Psoas muscle (tissue), 8 donors: Measurements from ENCODE around the gene SUSD6. TPM values are rescaled to one million over a fixed set of nuclear protein-coding genes. Genes with fewer than 3 reads are reported as not detected.
A peak's percentile ranks its signal among the peaks of the same experiment; 100 is the strongest.
"Not testable (repeated sequence)": the region's sequence is repeated elsewhere in the genome, so short reads cannot be mapped to it uniquely, and the experiment has no call there.

Experiments
- ATAC-seq, 4 donors: fragments of 200-7000 bp; cut with Tn5 transposase; one replicate each; pipeline ENCODE4 v1.9.1; 2020; ENCODE audit warnings: moderate library complexity in 3 of 4, mild to moderate bottlenecking in 2 of 4
- DNase-seq, 2 donors: peaks; one replicate each; pipeline ENCODE4 v3.0.0-alpha.2; 2020
- H3K27ac ChIP-seq: fragments of 200-600 bp; one replicate; pipeline ENCODE4 v1.8.0; 2022
- H3K27me3 ChIP-seq, 3 donors: fragments of 200-600 bp in 1 of 3; one replicate each; pipeline versions ENCODE4 v1.6.1 to v1.8.0; 2013 to 2022; ENCODE audit warnings: low read length in 2 of 3, mild to moderate bottlenecking in 2 of 3, moderate library complexity in 1 of 3; ENCODE audit not compliant: insufficient read depth in 3 of 3
- H3K36me3 ChIP-seq, 2 donors: fragments of 200-600 bp in 1 of 2; one replicate each; pipeline versions ENCODE4 v1.6.1 to v1.8.0; 2013 to 2022; ENCODE audit warnings: low read depth in 1 of 2, mild to moderate bottlenecking in 1 of 2, moderate library complexity in 1 of 2; ENCODE audit not compliant: insufficient read depth in 1 of 2
- H3K4me1 ChIP-seq: fragments of 200-600 bp; one replicate; pipeline ENCODE4 v1.8.0; 2022
- H3K4me3 ChIP-seq: fragments of 200-600 bp; one replicate; pipeline ENCODE4 v1.8.0; 2022; ENCODE audit warnings: mild to moderate bottlenecking
- H3K9me3 ChIP-seq: fragments of 200-600 bp; one replicate; pipeline ENCODE4 v1.8.0; 2022
- CTCF ChIP-seq: fragments of 200-600 bp; IDR thresholded peaks from one replicate; pipeline ENCODE4 v1.8.0; 2022; ENCODE audit warnings: antibody characterized with exemption
- WGBS, 3 donors: extraction: QIAGEN DNeasy Blood & Tissue Kit; methylation state at CpG; one replicate each; pipeline versions ENCODE4 v1.1.6 to v1.1.7; 2013; 5-methylcytosine and 5-hydroxymethylcytosine counted together
- intact Hi-C, 2 donors: fragments of 100-400 bp; cut with DNase I; formaldehyde crosslinking; loops; one replicate each; pipeline versions ENCODE4 v1.11.0 to v1.14.2; 2022
- polyA plus RNA-seq, 3 donors: library from polyadenylated mRNA; stranded (reverse); fragments of 200-250 nt; gene quantifications; one replicate each; pipeline ENCODE4 v1.2.3, GENCODE V29; 2013
- total RNA-seq, 4 donors: library from RNA; stranded (reverse); fragmentation: NEBNext Ultra II Directional in 2 of 4; extraction: Animal tissue kit (Norgen Biotek cat#: 25700) in 2 of 4; gene quantifications; one replicate each; pipeline versions ENCODE4 v1.2.1 to v1.2.4, GENCODE V29; 2021 to 2023
- donor health status: healthy with polysubstance abuse.
- donor health status: DM: no; HTN: no; CAD: no; lungs with moderate emphysema.
- donor health status: Bipolar disorder and iron deficiency.
- donor health status: healthy.
- donor health status: DM: yes; HTN: yes; CAD: no.
- donor health status: DM: no; HTN: no; CAD: no.
- donor health status: DM: no; HTN: no; CAD: no.
- donor health status: DM: yes; HTN: yes; CAD: no.

SUSD6 gene
- total and polyA plus RNA-seq, 7 donors, result 6.9 to 23.4 (median 14.9) TPM

GRCh38 chr14:69727860-69728259 is 116.5 kb downstream of the SUSD6 start:
- ATAC-seq (no peak), DNase-seq (no peak)
- no peak for TF ChIP-seq CTCF
- Histone ChIP-seq H3K4me3 (no peak overlapping the region), H3K27ac (peak overlapping the region; percentile 23), H3K27me3 (no peaks in the 10 kb centered on the region), H3K4me1 (peaks cover 10% of the 10 kb centered on the region), H3K9me3 (no peaks in the 10 kb centered on the region), H3K36me3 (no peaks in the 10 kb centered on the region)
- intact Hi-C loops, result loop anchor here (1.0 to 5.0 kb wide), 4 partner anchors 125 to 191 kb away; no protein-coding TSS in a partner anchor
- 74 to 79% (median 79%) methylated on average over 4 of the region's 4 CpGs for WGBS, 3 donors

- H3K27me3 ChIP-seq, H3K9me3 ChIP-seq, H3K27ac ChIP-seq, H3K36me3 ChIP-seq, ATAC-seq, DNase-seq, intact Hi-C loops, H3K4me3 ChIP-seq, H3K4me1 ChIP-seq: not testable (repeated sequence)
- WGBS, 3 donors, result 95 to 98% (median 97%) methylated on average over 8 of the region's 8 CpGs
Measured at GRCh38 chr14:69731919-69732598, 120.7 kb downstream of the SUSD6 start.

GRCh38 chr14:69736405-69736804 is 125.0 kb downstream of the SUSD6 start:
- 74 to 88% (median 83%) methylated on average over 4 of the region's 4 CpGs for WGBS, 3 donors
- DNase-seq, H3K27ac ChIP-seq, intact Hi-C loops, ATAC-seq, H3K9me3 ChIP-seq, H3K36me3 ChIP-seq, H3K27me3 ChIP-seq, H3K4me1 ChIP-seq, H3K4me3 ChIP-seq: not testable (repeated sequence)

- no peak for TF ChIP-seq CTCF
- no peaks in the 10 kb centered on the region for H3K27me3 ChIP-seq
- WGBS, 3 donors, result 88 to 98% (median 92%) methylated on average over 1 of the region's 1 CpG
- DNase-seq, result no peak
- no peak overlapping the region for H3K4me3 ChIP-seq
- no peaks in the 10 kb centered on the region for H3K36me3 ChIP-seq
- no peaks in the 10 kb centered on the region for H3K9me3 ChIP-seq
- no peaks in the 10 kb centered on the region for H3K4me1 ChIP-seq
- intact Hi-C loops, result no loop called here
- no peak for ATAC-seq
- H3K27ac ChIP-seq, result no peak overlapping the region
Measured at GRCh38 chr14:69741055-69741454, 129.7 kb downstream of the SUSD6 start.

- no peaks in the 10 kb centered on the region for H3K4me1 ChIP-seq
- no peak overlapping the region for H3K4me3 ChIP-seq
- H3K36me3 ChIP-seq, result no peaks in the 10 kb centered on the region
- intact Hi-C loops, result no loop called here
- no peak for ATAC-seq
- no peak for DNase-seq
- H3K27me3 ChIP-seq, result no peaks in the 10 kb centered on the region
- no peak for TF ChIP-seq CTCF
- no peak overlapping the region for H3K27ac ChIP-seq
- WGBS, 3 donors, result 66 to 83% (median 77%) methylated on average over 1 of the region's 1 CpG
- H3K9me3 ChIP-seq, result no peaks in the 10 kb centered on the region
Measured at GRCh38 chr14:69749956-69750355, 138.6 kb downstream of the SUSD6 start.

DNA sequence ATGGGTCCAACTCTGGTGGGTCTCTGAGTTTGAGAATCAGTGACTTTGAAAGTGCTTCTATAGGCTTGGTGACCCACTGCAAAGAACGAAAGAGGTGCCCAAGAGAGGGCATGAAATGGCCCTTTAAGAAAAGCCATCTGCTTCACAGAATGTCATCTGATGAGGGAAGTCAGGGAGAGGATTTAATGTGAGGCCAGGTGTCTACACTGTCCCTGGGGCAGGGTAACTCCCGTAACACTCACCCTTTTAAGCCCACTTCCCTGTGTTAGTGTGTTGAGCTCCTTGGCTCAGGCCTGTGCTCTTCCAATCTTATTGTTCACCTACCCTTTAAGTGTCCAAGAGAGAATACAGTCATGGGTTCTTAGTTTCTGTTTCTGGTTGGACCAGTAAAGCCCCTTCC is 139.1 kb downstream of the SUSD6 start:
- Histone ChIP-seq H3K36me3 (no peaks in the 10 kb centered on the region), H3K4me3 (no peak overlapping the region), H3K9me3 (no peaks in the 10 kb centered on the region), H3K4me1 (no peaks in the 10 kb centered on the region), H3K27ac (no peak overlapping the region), H3K27me3 (no peaks in the 10 kb centered on the region)
- TF ChIP-seq CTCF, result no peak
- intact Hi-C loops, result no loop called here
- ATAC-seq (no peak), DNase-seq (no peak)
- 93 to 94% (median 94%) methylated on average over 2 of the region's 2 CpGs for WGBS, 3 donors
